ENCODE results near the gene ABCC1.

- TF ChIP-seq CTCF (conservative IDR thresholded peaks at IDR 0.05; ENCODE audit: low read depth, low read length), result no peak
- TF ChIP-seq EZH2 (IDR thresholded peaks at IDR 0.05; ENCODE audit: borderline replicate concordance, low read depth, low read length, poor library complexity, severe bottlenecking), result no peak
These were observed 68.4 kb downstream of the ABCC1 start for GRCh38 chr16:16017812-16018211.
